Epithelial cell of prostate (primary cell): Measurements from ENCODE around the gene ZNF655.
"Not testable (repeated sequence)": the region's sequence is repeated elsewhere in the genome, so short reads cannot be mapped to it uniquely, and the experiment has no call there.

Experiments used
- DNase-seq: peaks from one replicate; pipeline ENCODE4 v3.0.0-alpha.2; 2011; ENCODE audit warnings: low read depth, low spot score
- H3K27ac ChIP-seq: fragments of 450-650 bp; 2 replicates; pipeline ENCODE4 v1.5.1; 2017; ENCODE audit warnings: mild to moderate bottlenecking

Gene ZNF655

GRCh38 chr7:99559175-99559915, 903 bp downstream of the ZNF655 start:
- peak overlapping the region; percentile 94 for H3K27ac ChIP-seq
- DNase-seq = no peak

DNA sequence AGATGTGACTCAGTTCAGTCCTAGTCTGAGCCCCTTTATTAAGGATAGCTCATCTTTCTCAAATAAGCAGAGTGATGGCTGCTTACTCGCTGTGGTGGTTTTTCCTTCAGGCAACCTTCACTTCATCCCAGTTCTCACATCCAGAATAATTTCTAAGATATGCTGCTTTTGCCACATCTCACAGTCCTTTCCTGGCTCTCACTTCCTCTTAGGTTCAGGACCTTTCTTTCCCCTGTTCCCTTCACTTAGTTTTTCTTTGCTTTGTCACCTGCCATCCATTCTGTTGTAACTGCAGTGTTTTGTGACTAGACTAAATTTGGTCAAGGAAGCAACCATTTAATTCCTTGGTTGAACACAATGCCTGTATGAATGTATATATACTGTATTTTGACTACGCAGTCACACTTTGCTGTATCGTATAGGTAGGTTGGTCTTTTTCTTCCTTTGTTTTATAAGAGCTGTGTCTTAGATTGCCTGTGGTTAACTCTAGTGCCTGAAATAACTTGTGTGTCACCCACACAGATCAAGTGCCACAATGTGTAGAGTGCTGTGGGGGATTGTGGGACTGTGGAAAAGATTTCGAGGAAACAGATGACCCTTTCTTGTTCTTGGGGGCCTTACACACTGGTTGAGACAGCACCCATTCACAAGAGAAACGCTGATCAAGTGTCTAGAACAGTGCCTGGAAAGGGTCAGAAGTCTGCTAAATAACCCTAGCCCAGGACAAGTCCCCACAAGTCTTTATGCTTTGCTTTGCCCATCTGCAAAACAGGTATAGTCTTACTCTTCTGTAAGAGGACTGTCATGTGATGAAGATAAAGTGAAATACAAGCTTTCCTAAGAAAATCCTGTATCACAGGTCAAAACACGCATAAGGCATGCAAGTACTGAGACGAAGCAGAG, 2.6 kb downstream of the ZNF655 start:
- H3K27ac ChIP-seq = peak overlapping the region; percentile 94
- DNase-seq = peak; percentile 49

DNA sequence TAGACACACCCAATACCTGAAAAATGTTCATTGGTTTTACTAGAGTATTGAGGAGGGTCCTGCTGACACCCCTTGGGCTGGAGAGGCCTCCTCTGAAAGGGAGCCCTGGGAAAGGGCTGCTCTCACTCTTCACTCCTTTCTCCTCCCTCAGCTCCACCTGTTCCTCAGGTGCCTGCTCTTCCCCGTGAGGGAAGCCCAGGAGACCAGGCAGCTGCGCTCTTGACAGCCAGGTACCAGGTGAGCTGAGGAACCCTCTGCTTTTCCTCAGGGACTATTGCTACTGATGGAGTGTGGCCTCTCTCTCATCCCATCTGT, 3.3 kb downstream of the ZNF655 start:
- no peak for DNase-seq

DNA sequence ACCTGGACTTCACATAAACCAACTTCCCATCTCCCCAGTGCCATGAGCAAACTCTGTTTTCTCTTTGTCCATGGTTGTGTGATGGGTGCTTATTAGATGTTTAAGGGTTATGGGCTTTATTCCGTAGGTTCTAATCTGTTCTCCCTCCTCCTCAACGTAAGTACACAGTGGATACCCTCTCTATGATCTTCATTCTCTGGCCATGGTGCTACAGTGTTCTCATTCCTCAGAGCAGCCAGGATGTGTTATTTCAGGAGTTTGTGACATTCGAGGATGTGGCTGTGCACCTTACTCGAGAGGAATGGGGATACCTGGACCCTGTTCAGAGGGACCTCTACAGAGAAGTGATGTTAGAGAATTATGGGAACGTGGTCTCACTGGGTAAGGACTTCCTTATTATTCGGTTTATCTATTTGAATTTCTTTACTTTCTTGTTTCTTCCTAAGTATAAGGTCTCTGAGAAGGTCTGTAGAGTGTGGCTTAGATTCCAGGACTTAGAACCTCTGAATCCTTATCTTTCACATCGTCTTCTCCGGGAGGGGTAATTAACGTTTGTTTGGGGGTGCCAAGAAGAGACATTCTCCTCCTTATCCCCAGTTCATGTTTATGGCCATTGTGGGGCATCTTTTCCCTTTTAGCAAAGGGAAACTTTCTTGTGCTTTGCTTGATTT, 3.8 kb downstream of the ZNF655 start:
- DNase-seq = no peak
- peak overlapping the region; percentile 94 for H3K27ac ChIP-seq

More for the DNA sequence above, 3.3 kb downstream of the ZNF655 start:
- H3K27ac ChIP-seq = peak overlapping the region; percentile 94

DNA sequence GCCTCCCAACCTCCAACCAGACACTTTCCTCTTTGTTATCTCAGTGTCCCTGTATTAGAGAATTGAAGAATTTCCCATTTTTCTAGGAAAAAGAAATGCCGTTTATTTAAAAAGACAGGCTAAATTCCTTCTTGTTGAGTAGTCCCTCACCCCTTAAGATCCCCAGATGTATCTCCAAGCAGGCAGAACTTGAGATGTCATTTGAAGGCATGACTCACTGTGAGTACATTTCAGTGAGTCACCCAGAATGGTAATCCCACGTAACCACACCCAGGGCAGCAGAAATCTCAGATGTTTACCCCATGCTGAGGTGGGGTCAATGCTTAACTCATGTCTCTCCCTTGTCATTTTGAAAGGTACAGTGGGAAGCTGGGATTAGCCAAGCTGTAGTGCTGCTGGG, 4.4 kb downstream of the ZNF655 start:
- H3K27ac ChIP-seq = peak overlapping the region; percentile 94
- peak; percentile 88 for DNase-seq

GRCh38 chr7:99563650-99564049, 5.2 kb downstream of the ZNF655 start:
- H3K27ac ChIP-seq = peak overlapping the region; percentile 94

DNA sequence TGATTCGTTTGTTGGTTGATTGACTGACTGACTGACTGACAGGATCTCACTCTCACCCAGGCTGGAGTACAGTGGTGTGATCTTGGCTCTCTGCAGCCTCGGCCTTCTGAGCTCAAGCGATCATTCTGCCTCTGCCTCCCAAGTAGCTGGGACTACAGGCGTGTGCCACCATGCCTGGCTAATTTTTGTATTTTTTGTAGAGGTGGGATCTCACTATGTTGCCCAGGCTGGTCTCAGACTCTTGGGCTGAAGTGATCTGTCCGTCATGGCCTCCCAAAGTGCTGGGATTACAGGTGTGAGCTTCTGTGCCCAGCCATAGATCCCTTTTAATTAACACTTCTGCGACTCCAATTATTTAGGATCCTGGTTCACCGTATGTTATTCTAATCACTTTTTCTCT, 10.3 kb downstream of the ZNF655 start:
- DNase-seq = not testable (repeated sequence)

More at GRCh38 chr7:99563650-99564049, 5.2 kb downstream of the ZNF655 start:
- DNase-seq = no peak

DNA sequence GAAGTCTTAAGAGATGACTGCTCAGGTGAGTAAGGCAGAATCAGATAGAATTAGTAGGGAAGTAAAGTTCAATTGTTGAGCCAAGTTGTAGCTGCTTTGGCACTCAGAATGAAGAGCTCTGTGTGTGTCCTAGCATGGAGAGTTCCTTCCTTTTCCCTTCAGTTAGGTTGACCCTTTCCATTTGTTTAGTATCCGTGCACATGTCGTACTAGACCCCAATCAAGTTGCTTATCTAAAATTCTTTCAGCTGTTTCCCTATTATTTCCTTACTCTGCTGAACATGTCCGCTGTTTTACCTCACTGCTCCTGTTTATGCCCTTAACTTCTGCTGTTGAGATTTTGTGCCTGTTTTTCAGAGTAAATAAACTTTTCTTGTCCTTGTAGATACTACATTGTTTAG, 13.3 kb downstream of the ZNF655 start:
- H3K27ac ChIP-seq = no peak overlapping the region
- DNase-seq = no peak

More for the DNA sequence above, 10.3 kb downstream of the ZNF655 start:
- not testable (repeated sequence) for H3K27ac ChIP-seq

- no peak for DNase-seq
- H3K27ac ChIP-seq = no peak overlapping the region
Measured at GRCh38 chr7:99573257-99573656, 14.8 kb downstream of the ZNF655 start.

GRCh38 chr7:99576251-99576650, 17.8 kb downstream of the ZNF655 start:
- no peak overlapping the region for H3K27ac ChIP-seq
- no peak for DNase-seq

GRCh38 chr7:99579281-99579955, 21.0 kb downstream of the ZNF655 start:
- no peak for DNase-seq
- no peak overlapping the region for H3K27ac ChIP-seq

DNA sequence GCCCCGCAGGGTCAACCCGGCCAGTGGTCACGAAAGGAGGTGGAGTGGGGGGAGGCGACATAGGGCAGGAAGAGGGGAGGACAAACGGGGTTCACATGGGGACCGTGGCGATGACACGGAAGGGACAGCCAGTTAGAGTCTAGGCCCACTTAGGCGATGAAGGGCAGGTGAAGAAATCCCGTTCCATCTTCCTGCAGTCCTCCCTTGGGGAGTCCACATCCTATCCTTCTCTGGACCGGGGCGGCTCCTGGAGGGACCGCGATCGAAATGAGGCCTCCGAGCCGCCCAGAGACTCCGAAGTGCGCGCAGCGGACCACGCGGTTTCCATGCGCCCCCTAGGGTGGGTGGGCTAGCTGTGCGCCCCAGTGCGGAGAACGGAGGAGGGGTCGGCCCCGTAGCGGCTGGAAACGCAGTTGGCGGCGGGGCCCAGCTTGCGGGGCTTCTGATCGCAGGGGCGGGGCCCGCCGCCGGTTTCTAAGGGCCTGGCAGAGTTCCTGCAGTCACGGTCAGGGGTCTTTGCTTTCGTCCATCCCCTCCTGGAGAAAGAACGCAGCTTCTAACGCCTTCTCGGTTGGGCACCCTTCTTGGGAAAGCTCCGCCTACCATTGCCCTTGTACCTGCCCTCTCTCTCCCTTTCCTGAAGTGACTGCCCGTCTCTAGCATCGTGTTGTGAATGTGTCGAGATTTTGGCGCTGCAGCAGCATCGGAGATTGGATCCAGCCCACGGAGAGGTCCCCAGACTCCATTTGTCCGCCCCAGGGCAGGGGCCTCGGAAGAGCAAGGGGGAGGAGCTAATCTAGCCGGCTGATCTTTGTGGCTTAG, 21.7 kb downstream of the ZNF655 start:
- DNase-seq = no peak
- no peak overlapping the region for H3K27ac ChIP-seq

- DNase-seq, H3K27ac ChIP-seq: not testable (repeated sequence)
Measured at GRCh38 chr7:99580778-99581332, 22.4 kb downstream of the ZNF655 start.

- H3K27ac ChIP-seq = no peak overlapping the region
- DNase-seq = no peak
Measured at GRCh38 chr7:99588868-99589267, 30.4 kb downstream of the ZNF655 start.

DNA sequence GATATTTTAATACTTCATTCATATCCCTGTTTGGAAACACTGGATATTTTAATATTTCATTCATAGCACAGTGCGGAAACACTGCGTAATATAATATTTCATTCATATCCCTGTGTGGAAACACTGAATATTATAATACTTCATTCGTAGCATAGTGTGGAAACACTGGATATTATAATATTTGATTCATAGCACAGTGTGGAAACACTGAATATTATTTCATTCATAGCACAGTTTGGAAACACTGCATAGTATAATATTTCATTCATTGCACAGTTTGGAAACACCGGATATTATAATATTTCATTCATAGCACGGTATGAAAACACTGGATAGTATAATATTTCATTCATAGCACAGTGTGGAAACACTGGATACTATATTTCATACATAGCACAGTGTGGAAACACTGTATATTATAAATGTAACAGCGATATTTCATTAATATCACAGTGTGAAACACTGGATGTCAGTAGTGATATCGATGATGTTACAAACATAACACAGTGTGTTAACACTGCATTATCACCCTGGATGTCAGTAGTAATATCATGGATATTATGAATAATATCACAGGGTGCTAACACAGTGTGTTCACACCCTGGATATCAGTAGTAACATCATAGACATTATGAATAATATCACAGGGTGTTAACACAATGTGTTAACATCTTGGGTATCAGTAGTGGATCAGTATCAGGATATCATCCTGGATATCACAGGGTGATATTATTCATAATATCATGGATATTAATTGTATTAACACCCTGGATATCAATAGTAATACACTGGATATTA, 36.7 kb downstream of the ZNF655 start:
- no peak overlapping the region for H3K27ac ChIP-seq
- DNase-seq = no peak

GRCh38 chr7:99596408-99596955, 38.0 kb downstream of the ZNF655 start:
- no peak for DNase-seq
- no peak overlapping the region for H3K27ac ChIP-seq

- no peak within 1 kb of the TSS for H3K27ac ChIP-seq
- no peak for DNase-seq
Measured at GRCh38 chr7:99597762-99598501, 39.5 kb downstream of the ZNF655 start, which contains the start of gene TMEM225B. TMEM225B (plus strand) TSS chr7:99598267; CDS start chr7:99604389, 6,122 bp downstream.
